MM.1S (cell line): ENCODE measurements around the gene HHIP.

Source experiments
- DNase-seq: peaks from one replicate; pipeline ENCODE4 v3.0.0-alpha.2; 2015
- H2AFZ ChIP-seq: fragments of 300-600 bp; sonication (generic); 2 replicates; pipeline ENCODE4 v1.6.0; 2016; ENCODE audit warnings: antibody characterized with exemption, low read length
- H3F3A ChIP-seq: fragments of 300-600 bp; sonication (generic); 2 replicates; pipeline ENCODE4 v1.6.1; 2016; ENCODE audit warnings: mild to moderate bottlenecking, antibody characterized with exemption, low read length, moderate library complexity, mixed read lengths; ENCODE audit not compliant: insufficient read depth
- H3K27ac ChIP-seq: fragments of 300-600 bp; sonication (generic); 2 replicates; pipeline ENCODE4 v1.5.1; 2016; ENCODE audit warnings: mild to moderate bottlenecking, low read length
- H3K27me3 ChIP-seq: fragments of 300-600 bp; sonication (generic); replicated peaks from 2 replicates; pipeline ENCODE4 v1.6.0; 2016; ENCODE audit warnings: low read length; ENCODE audit not compliant: insufficient read depth
- H3K36me3 ChIP-seq: fragments of 300-600 bp; sonication (generic); replicated peaks from 2 replicates; pipeline ENCODE4 v1.6.1; 2016; ENCODE audit warnings: mild to moderate bottlenecking, low read length, mixed read lengths; ENCODE audit not compliant: insufficient read depth
- H3K4me1 ChIP-seq: fragments of 300-600 bp; sonication (generic); 2 replicates; pipeline ENCODE4 v1.6.1; 2016; ENCODE audit warnings: low read length, mixed read lengths
- H3K4me2 ChIP-seq: fragments of 300-600 bp; sonication (generic); 2 replicates; pipeline ENCODE4 v1.6.0; 2016; ENCODE audit warnings: low read depth, low read length
- H3K4me3 ChIP-seq: fragments of 300-600 bp; sonication (generic); 2 replicates; pipeline ENCODE4 v1.5.1; 2016; ENCODE audit warnings: low read length, mixed read lengths
- H3K79me2 ChIP-seq: fragments of 300-600 bp; sonication (generic); 2 replicates; pipeline ENCODE4 v1.6.1; 2016; ENCODE audit warnings: mixed run types, low read length, mixed read lengths
- H3K9ac ChIP-seq: fragments of 300-600 bp; sonication (generic); 2 replicates; pipeline ENCODE4 v1.6.1; 2016; ENCODE audit warnings: low read length, mixed read lengths
- H3K9me2 ChIP-seq: fragments of 300-600 bp; sonication (generic); replicated peaks from 2 replicates; pipeline ENCODE4 v1.6.1; 2016; ENCODE audit warnings: mild to moderate bottlenecking, low read length, mixed read lengths; ENCODE audit not compliant: insufficient read depth
- H3K9me3 ChIP-seq: fragments of 300-600 bp; sonication (generic); replicated peaks from 2 replicates; pipeline ENCODE4 v1.6.1; 2016; ENCODE audit warnings: mild to moderate bottlenecking, low read length, mixed read lengths; ENCODE audit not compliant: insufficient read depth
- H4K20me1 ChIP-seq: fragments of 300-600 bp; sonication (generic); 2 replicates; pipeline ENCODE4 v1.6.1; 2016; ENCODE audit warnings: mild to moderate bottlenecking, low read length, moderate library complexity, mixed read lengths; ENCODE audit not compliant: insufficient read depth
- CTCF ChIP-seq: fragments of 300-600 bp; sonication (generic); IDR thresholded peaks from 2 replicates; pipeline ENCODE4 v1.5.1; 2016; ENCODE audit warnings: antibody characterized with exemption, low read length, mixed read lengths
- EZH2 ChIP-seq: fragments of 300-600 bp; sonication (generic); optimal IDR thresholded peaks from 2 replicates; pipeline ENCODE3; 2017; ENCODE audit warnings: low read depth, mild to moderate bottlenecking, antibody characterized with exemption, low read length, mixed read lengths
- EZH2phosphoT487 ChIP-seq: fragments of 300-600 bp; sonication (generic); IDR thresholded peaks from 2 replicates; pipeline ENCODE4 v1.6.1; 2018; ENCODE audit warnings: antibody characterized with exemption, low read length

Gene HHIP

GRCh38 chr4:144711700-144712456 lies 65.9 kb downstream of the HHIP start:
- no peak overlapping the region for H3K27ac ChIP-seq
- no peaks in the 10 kb centered on the region for H3F3A ChIP-seq
- H3K9me3 ChIP-seq = no peaks in the 10 kb centered on the region
- no peak overlapping the region for H3K4me3 ChIP-seq
- H3K36me3 ChIP-seq = no peaks in the 10 kb centered on the region
- H3K79me2 ChIP-seq = no peaks in the 10 kb centered on the region
- H3K27me3 ChIP-seq = no peaks in the 10 kb centered on the region
- no peaks in the 10 kb centered on the region for H3K4me1 ChIP-seq
- no peak overlapping the region for H2AFZ ChIP-seq
- no peak overlapping the region for H3K9ac ChIP-seq
- no peak overlapping the region for H3K4me2 ChIP-seq
- no peaks in the 10 kb centered on the region for H3K9me2 ChIP-seq
- no peak for DNase-seq
- no peaks in the 10 kb centered on the region for H4K20me1 ChIP-seq
- TF ChIP-seq EZH2phosphoT487 (no peak), EZH2 (no peak), CTCF (no peak)

- no peak for DNase-seq
- Histone ChIP-seq H2AFZ (no peak overlapping the region), H3K4me3 (no peak overlapping the region), H3K9ac (no peak overlapping the region), H3K4me2 (no peak overlapping the region), H3K9me3 (no peaks in the 10 kb centered on the region), H3K9me2 (no peaks in the 10 kb centered on the region), H3K27ac (no peak overlapping the region), H3K27me3 (no peaks in the 10 kb centered on the region), H4K20me1 (no peaks in the 10 kb centered on the region), H3K36me3 (no peaks in the 10 kb centered on the region), H3F3A (no peaks in the 10 kb centered on the region), H3K4me1 (no peaks in the 10 kb centered on the region), H3K79me2 (no peaks in the 10 kb centered on the region)
- TF ChIP-seq EZH2 = no peak
- no peak for TF ChIP-seq EZH2phosphoT487
- TF ChIP-seq CTCF = no peak
These were observed 66.8 kb downstream of the HHIP start for GRCh38 chr4:144712775-144713174.

GRCh38 chr4:144714166-144714565 lies 68.2 kb downstream of the HHIP start:
- H3K36me3 ChIP-seq = no peaks in the 10 kb centered on the region
- no peaks in the 10 kb centered on the region for H3K9me2 ChIP-seq
- H3K9ac ChIP-seq = no peak overlapping the region
- DNase-seq = no peak
- H2AFZ ChIP-seq = no peak overlapping the region
- H3K27me3 ChIP-seq = no peaks in the 10 kb centered on the region
- no peaks in the 10 kb centered on the region for H3F3A ChIP-seq
- no peak overlapping the region for H3K4me2 ChIP-seq
- no peak overlapping the region for H3K4me3 ChIP-seq
- no peaks in the 10 kb centered on the region for H3K4me1 ChIP-seq
- no peak for TF ChIP-seq CTCF
- no peak for TF ChIP-seq EZH2
- TF ChIP-seq EZH2phosphoT487 = no peak
- H4K20me1 ChIP-seq = no peaks in the 10 kb centered on the region
- H3K27ac ChIP-seq = no peak overlapping the region
- H3K9me3 ChIP-seq = no peaks in the 10 kb centered on the region
- no peaks in the 10 kb centered on the region for H3K79me2 ChIP-seq
